Right lobe of liver (tissue), 4 donors: ENCODE data around the gene ANAPC2.

Source experiments
- CTCF ChIP-seq, 4 donors: fragments of 200-600 bp in 3 of 4; fragments of 450-650 bp in 1 of 4; IDR thresholded peaks; one replicate each; pipeline versions ENCODE4 v1.5.1 to v1.8.0; 2016 to 2022; ENCODE audit warnings: antibody characterized with exemption in 4 of 4, mild to moderate bottlenecking in 2 of 4
- POLR2A ChIP-seq: fragments of 450-650 bp; IDR thresholded peaks from one replicate; pipeline ENCODE4 v1.6.1; 2017; ENCODE audit warnings: antibody characterized with exemption, mild to moderate bottlenecking
- donor health status: DM: no; HTN: no; CAD: no.
- donor health status: DM: no; HTN: no; CAD: no.
- donor health status: DM: no; HTN: yes; CAD: no.

GRCh38 chr9:137187386-137187785 lies 974 bp downstream of the ANAPC2 start:
- TF ChIP-seq CTCF (IDR thresholded peaks at IDR 0.05) (no peak), POLR2A (no peak)
